HG03280 (cell line): ENCODE data around the gene C2CD3.
"Not testable (repeated sequence)": the region's sequence is repeated elsewhere in the genome, so short reads cannot be mapped to it uniquely, and the experiment has no call there.

ENCODE experiments used
- ATAC-seq: cut with Tn5 transposase; IDR thresholded peaks from one replicate; pipeline ENCODE4 v1.9.1; 2021; ENCODE audit warnings: mild to moderate bottlenecking, moderate library complexity; ENCODE audit not compliant: unreplicated experiment

The C2CD3 gene

GRCh38 chr11:74123008-74123448 is 47.8 kb downstream of the C2CD3 start:
- no peak for ATAC-seq

- no peak for ATAC-seq
These were observed 49.0 kb downstream of the C2CD3 start for GRCh38 chr11:74121804-74122203.

- ATAC-seq: not testable (repeated sequence)
These were observed 50.4 kb downstream of the C2CD3 start for GRCh38 chr11:74120260-74121035.

- ATAC-seq: no peak
These were observed 54.1 kb downstream of the C2CD3 start for GRCh38 chr11:74116719-74117118.

GRCh38 chr11:74112877-74113276 is 57.9 kb downstream of the C2CD3 start:
- no peak for ATAC-seq

GRCh38 chr11:74106124-74106523 is 64.7 kb downstream of the C2CD3 start:
- ATAC-seq: no peak

- no peak for ATAC-seq
These were observed 68.5 kb downstream of the C2CD3 start for GRCh38 chr11:74102321-74102720.

GRCh38 chr11:74100735-74101134 is 70.1 kb downstream of the C2CD3 start:
- no peak for ATAC-seq

GRCh38 chr11:74100231-74100630 is 70.6 kb downstream of the C2CD3 start:
- ATAC-seq: no peak

- ATAC-seq: no peak
These were observed 73.0 kb downstream of the C2CD3 start for GRCh38 chr11:74097686-74098237.

- no peak for ATAC-seq
These were observed 76.4 kb downstream of the C2CD3 start for GRCh38 chr11:74094393-74094792.

- no peak for ATAC-seq
These were observed 78.4 kb downstream of the C2CD3 start for GRCh38 chr11:74092425-74092824.

- no peak for ATAC-seq
These were observed 79.3 kb downstream of the C2CD3 start for GRCh38 chr11:74091549-74091948.

- no peak for ATAC-seq
These were observed 80.1 kb downstream of the C2CD3 start for GRCh38 chr11:74090701-74091100.

GRCh38 chr11:74086242-74086884 is 84.4 kb downstream of the C2CD3 start:
- no peak for ATAC-seq

- no peak for ATAC-seq
These were observed 85.3 kb downstream of the C2CD3 start for GRCh38 chr11:74085542-74085892.

GRCh38 chr11:74084796-74085541 is 85.8 kb downstream of the C2CD3 start:
- ATAC-seq: no peak

- not testable (repeated sequence) for ATAC-seq
These were observed 86.9 kb downstream of the C2CD3 start for GRCh38 chr11:74083927-74084326.

GRCh38 chr11:74081428-74081827 is 89.4 kb downstream of the C2CD3 start:
- ATAC-seq: no peak

- no peak for ATAC-seq
These were observed 93.6 kb downstream of the C2CD3 start for GRCh38 chr11:74077193-74077592.

- ATAC-seq: no peak
These were observed 98.1 kb downstream of the C2CD3 start for GRCh38 chr11:74072721-74073120.
